GM21723 (cell line): Measurements from ENCODE around the gene BICRA.
"Not testable (repeated sequence)": the region's sequence is repeated elsewhere in the genome, so short reads cannot be mapped to it uniquely, and the experiment has no call there.

Experiments
- ATAC-seq: cut with Tn5 transposase; IDR thresholded peaks from one replicate; pipeline ENCODE4 v1.9.1; 2021; ENCODE audit warnings: mild to moderate bottlenecking, moderate library complexity; ENCODE audit not compliant: unreplicated experiment

The BICRA gene

GRCh38 chr19:47626238-47626637 lies 17.3 kb downstream of the BICRA start:
- ATAC-seq: no peak

GRCh38 chr19:47628078-47628771 lies 19.3 kb downstream of the BICRA start:
- ATAC-seq: no peak

- ATAC-seq: no peak
Observed at GRCh38 chr19:47630594-47630993, 21.7 kb downstream of the BICRA start.

DNA sequence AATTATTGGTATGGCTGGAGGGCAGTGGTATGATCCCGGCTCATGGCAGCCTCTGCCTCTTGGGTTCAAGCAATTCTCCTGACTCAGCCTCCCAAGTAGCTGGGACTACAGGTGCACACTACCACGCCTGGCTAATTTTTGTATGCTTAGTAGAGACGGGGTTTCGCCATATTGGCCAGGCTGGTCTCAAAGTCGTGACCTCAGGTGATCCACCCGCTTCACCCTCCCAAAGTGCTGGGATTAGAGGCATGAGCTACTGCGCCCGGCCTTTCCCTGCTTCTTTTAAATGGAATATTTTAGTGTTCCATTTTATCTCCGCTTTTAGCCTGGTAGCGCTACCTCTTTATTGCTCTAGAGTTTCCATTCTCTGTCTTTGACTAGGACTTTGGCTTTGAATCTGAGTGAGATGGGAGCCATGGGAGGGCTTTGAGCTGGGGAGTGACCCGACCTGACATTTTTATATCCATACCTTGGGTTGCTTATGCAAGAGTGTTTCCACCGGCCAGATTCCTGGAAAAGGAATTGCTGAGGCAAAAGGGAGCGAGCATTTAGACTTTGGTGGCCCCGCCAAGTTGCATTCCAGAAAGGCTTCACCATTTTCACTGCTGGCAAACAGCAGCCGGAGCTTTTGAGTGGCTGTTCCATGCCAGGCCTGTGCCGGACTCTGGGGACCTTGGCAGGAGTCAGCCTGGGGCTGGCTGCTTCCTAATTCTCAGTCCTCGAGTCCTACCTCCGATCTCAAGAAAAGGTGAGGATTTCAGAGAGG lies 22.9 kb downstream of the BICRA start:
- no peak for ATAC-seq

- ATAC-seq: no peak
Observed at GRCh38 chr19:47633517-47633916, 24.6 kb downstream of the BICRA start.

DNA sequence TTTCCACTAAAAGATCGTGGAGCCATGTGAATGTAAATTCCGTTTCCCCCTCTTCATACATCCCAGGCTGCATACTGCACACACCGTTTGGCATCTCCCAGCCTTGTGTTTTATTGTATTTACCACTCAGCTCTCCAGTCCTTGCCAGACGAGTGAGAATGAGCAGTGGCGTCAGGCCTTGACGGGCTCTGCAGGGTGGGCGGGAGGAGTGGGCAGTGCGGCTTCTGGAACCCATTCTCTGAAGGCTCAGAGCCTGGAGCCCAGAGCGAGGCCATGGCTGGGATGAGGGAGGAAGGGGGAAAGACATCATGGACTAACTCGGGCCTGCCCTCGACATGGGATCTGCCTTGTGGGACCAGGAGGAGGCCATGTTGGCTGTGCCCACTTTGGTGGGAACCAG lies 25.1 kb downstream of the BICRA start:
- ATAC-seq: no peak

- not testable (repeated sequence) for ATAC-seq
Observed at GRCh38 chr19:47635152-47635754, 26.3 kb downstream of the BICRA start.

DNA sequence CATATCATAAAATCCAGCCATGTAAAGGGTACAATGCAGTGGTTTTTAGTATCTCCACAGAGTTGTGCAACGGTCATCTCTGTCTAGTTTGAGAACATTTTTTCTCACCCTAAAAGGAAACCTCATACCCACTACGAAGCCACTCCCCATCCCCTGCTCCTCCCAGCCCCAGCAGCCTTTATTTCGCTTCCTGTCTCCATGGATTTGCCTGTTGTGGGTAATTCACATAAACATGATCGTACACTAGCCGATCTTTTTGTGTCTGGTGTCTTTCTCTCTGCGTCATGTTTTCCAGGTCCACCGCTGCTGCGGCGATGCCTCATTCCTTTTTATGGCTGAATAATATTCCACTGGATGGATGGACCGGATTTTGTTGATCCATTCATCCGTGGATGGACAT lies 28.6 kb downstream of the BICRA start:
- no peak for ATAC-seq

DNA sequence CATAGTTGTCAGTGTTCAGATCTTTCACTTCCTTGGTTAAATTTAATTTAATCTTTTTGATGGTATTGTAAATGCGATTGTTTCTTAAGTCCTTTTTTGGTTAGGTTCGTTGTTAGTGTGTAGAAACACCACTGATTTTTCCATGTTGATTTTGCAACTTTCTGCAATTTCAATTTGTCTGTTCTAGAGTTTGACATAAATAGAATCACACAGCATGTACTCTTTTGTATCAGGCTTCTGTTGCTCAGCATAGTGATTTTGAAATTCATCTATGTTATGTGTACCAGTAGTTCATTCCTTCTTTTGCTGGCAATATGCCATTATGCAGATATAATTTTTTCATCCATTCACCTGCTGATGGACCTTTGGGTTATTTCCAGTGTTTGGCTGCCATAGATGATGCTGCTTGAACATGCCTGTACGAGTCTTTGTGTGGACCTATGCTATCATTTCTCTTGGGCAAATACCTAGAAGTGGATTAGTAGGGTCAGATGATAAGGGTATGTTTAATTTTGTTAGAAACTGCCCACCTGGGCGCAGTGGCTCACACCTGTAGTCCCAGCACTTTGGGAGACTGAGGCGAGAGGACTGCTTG lies 33.1 kb downstream of the BICRA start:
- ATAC-seq: no peak

- ATAC-seq: no peak
Observed at GRCh38 chr19:47643281-47643680, 34.3 kb downstream of the BICRA start.

DNA sequence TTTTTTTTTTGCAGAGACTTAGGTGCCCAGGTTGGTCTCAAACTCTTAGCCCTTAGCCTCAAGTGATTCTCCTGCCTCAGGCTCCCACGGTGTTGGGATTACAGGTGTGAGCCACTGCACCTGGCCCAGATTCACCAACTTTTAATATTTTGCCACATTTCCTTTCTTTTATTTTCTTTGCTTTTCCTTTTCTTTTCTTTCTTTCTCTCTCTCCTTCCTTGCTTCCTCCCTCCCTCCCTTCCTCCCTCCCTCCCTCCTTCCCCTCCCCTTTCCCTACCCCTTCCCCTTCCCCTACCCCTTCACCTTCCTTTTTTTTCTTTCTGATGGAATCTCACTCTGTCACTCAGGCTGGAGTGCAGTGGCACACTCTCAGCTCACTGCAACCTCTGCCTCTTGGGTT lies 35.3 kb downstream of the BICRA start:
- ATAC-seq: no peak

DNA sequence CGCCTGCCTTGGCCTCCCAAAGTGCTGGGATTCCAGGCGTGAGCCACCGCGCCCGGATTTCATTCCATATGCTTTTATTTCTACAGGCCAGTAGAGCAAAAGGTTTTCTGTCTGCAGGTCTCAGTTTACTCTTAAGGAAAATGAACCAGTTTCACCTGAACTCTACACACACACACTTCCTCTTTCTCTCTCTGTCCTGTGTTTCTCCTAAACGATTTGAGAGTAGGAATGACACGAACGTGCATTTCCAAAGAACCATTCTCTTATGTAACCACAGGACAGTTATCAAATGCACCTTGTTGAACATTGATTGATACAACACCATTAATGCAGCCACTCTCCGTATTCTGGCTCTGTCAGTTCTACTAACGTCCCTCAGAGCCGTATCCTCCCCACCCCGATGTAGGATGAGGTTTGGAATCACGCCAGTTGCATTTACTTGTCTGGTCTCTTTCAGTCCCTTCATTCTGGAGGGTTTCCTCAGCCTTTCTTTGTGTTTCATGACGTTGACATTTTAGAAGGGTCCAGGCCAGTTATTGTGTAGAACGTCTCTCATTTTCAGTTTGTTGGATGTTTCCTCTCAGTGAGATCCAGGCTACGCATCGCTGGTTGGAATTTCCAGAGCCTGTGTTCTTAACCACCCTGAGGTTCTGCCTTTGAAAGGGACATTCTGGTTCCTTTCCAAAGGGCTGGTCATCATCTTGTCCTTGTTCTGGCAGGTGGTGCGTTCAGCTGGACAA lies 36.0 kb downstream of the BICRA start:
- no peak for ATAC-seq

DNA sequence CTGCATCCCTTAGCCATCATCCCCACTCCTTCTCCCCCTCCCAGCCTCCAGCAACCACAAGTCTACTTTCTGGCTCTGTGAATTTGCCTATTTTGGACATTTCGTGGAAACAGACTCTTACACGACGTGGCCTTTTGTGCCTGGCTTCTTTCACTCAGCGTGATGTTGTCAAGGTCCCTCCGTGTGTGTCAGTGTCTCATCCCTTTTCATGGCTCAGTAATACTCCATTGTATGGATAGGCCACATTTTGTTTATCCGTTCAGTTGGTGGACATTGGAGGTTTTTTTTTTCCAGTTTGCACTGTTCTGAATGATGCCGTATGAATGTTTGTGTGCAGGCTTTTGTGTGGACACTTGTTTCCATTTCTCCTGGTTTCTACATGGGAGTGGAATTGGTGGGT lies 38.0 kb downstream of the BICRA start:
- ATAC-seq: no peak

DNA sequence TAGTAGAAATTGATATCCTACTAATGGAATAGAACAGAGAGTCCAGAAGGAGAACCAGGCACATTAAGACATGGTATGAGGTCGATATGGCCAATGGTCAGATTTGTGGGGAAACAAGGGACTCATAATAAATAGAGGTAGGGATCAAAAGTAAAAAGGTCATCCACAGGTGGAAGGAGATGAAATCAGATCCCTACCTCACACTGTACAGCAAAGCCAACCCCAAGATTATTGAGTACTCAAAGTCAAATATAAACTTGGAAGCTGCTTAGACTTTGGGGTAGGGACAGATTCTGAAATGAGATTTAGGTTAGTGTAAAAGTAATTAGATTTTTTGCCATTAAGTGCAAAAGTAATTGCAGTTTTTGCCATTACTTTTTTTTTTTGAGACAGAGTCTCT lies 40.7 kb downstream of the BICRA start:
- ATAC-seq: no peak

- ATAC-seq: no peak
Observed at GRCh38 chr19:47650700-47651099, 41.8 kb downstream of the BICRA start.

GRCh38 chr19:47651132-47651531 lies 42.2 kb downstream of the BICRA start:
- no peak for ATAC-seq

- ATAC-seq: no peak
Observed at GRCh38 chr19:47651691-47652090, 42.8 kb downstream of the BICRA start.

GRCh38 chr19:47652285-47652684 lies 43.4 kb downstream of the BICRA start:
- no peak for ATAC-seq

GRCh38 chr19:47653856-47654255 lies 44.9 kb downstream of the BICRA start:
- ATAC-seq: no peak

DNA sequence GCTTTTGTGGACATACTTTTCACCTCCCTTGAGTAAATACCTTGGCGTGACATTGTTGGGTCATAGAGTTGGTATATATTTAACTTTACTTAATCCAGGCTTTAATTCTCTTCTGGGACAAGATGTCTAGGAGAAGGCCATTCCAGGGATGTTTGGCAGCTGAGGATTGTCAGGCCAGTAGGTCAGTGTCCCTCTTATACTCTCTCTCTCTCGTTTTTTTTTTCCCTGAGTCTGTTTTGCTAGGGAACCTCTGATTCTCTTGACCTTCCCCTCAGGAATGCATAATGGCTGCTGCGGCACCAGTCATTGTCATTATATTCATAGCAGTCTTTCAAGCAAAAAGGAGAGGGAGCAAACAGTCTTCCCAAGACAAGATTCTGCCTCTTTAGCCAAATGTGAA lies 48.8 kb downstream of the BICRA start:
- ATAC-seq: no peak
